Measurements from ENCODE around the gene KIAA2012. TPM values are rescaled to one million over a fixed set of nuclear protein-coding genes. Genes with fewer than 3 reads are reported as not detected.

KIAA2012 gene
- not detected for polyA plus RNA-seq

- Histone ChIP-seq H3K27me3 (ENCODE audit: control insufficient read depth in 1 of 2, insufficient read depth in 2 of 2, low read length in 2 of 2) (no peaks in the 10 kb centered on the region), H3K36me3 (ENCODE audit: control insufficient read depth in 2 of 2, insufficient read depth in 2 of 2, low read length in 1 of 2) (no peaks in the 10 kb centered on the region), H3K9me3 (ENCODE audit: control insufficient read depth in 2 of 2, insufficient read depth in 1 of 2, low read depth in 1 of 2, low read length in 1 of 2) (no peaks in the 10 kb centered on the region), H3K27ac (ENCODE audit: low read depth in 2 of 2, low read length in 1 of 2) (no peak within 1 kb of the TSS), H3K4me3 (ENCODE audit: low read depth in 1 of 2, low read length in 2 of 2) (no peak within 1 kb of the TSS), H3K4me1 (ENCODE audit: control insufficient read depth in 2 of 2, insufficient read depth in 2 of 2, low read length in 1 of 2) (no peaks in the 10 kb centered on the region)
- WGBS, 2 donors: 71 to 78% methylated on average over 11 of the region's 11 CpGs
Measured at GRCh38 chr2:202072737-202073401, at the start of gene KIAA2012. Gene KIAA2012 (plus strand): TSS chr2:202073255. CDS start chr2:202073628, 373 bp downstream.

- no peaks in the 10 kb centered on the region for H3K27me3 ChIP-seq (ENCODE audit: control insufficient read depth in 1 of 2, insufficient read depth in 2 of 2, low read length in 2 of 2)
- H3K9me3 ChIP-seq (ENCODE audit: control insufficient read depth in 2 of 2, insufficient read depth in 1 of 2, low read depth in 1 of 2, low read length in 1 of 2): no peaks in the 10 kb centered on the region
- WGBS, 2 donors: 88% methylated on average over 8 of the region's 8 CpGs
- no peak overlapping the region for H3K27ac ChIP-seq (ENCODE audit: low read depth in 2 of 2, low read length in 1 of 2)
- H3K4me3 ChIP-seq (ENCODE audit: low read depth in 1 of 2, low read length in 2 of 2): no peak overlapping the region
- H3K36me3 ChIP-seq (ENCODE audit: control insufficient read depth in 2 of 2, insufficient read depth in 2 of 2, low read length in 1 of 2): no peaks in the 10 kb centered on the region
- no peaks in the 10 kb centered on the region for H3K4me1 ChIP-seq (ENCODE audit: control insufficient read depth in 2 of 2, insufficient read depth in 2 of 2, low read length in 1 of 2)
Measured at GRCh38 chr2:202023904-202024266, 49.2 kb upstream of the KIAA2012 start.

GRCh38 chr2:202024871-202025270, 48.2 kb upstream of the KIAA2012 start:
- H3K36me3 ChIP-seq (ENCODE audit: control insufficient read depth in 2 of 2, insufficient read depth in 2 of 2, low read length in 1 of 2): no peaks in the 10 kb centered on the region
- no peak overlapping the region for H3K27ac ChIP-seq (ENCODE audit: low read depth in 2 of 2, low read length in 1 of 2)
- WGBS, 2 donors: 88 to 89% methylated on average over 9 of the region's 9 CpGs
- H3K27me3 ChIP-seq (ENCODE audit: control insufficient read depth in 1 of 2, insufficient read depth in 2 of 2, low read length in 2 of 2): no peaks in the 10 kb centered on the region
- no peaks in the 10 kb centered on the region for H3K4me1 ChIP-seq (ENCODE audit: control insufficient read depth in 2 of 2, insufficient read depth in 2 of 2, low read length in 1 of 2)
- no peaks in the 10 kb centered on the region for H3K9me3 ChIP-seq (ENCODE audit: control insufficient read depth in 2 of 2, insufficient read depth in 1 of 2, low read depth in 1 of 2, low read length in 1 of 2)
- H3K4me3 ChIP-seq (ENCODE audit: low read depth in 1 of 2, low read length in 2 of 2): no peak overlapping the region

GRCh38 chr2:202025816-202026215, 47.2 kb upstream of the KIAA2012 start:
- Histone ChIP-seq H3K4me1 (ENCODE audit: control insufficient read depth in 2 of 2, insufficient read depth in 2 of 2, low read length in 1 of 2) (no peaks in the 10 kb centered on the region), H3K27ac (ENCODE audit: low read depth in 2 of 2, low read length in 1 of 2) (no peak overlapping the region), H3K27me3 (ENCODE audit: control insufficient read depth in 1 of 2, insufficient read depth in 2 of 2, low read length in 2 of 2) (no peaks in the 10 kb centered on the region), H3K4me3 (ENCODE audit: low read depth in 1 of 2, low read length in 2 of 2) (no peak overlapping the region), H3K9me3 (ENCODE audit: control insufficient read depth in 2 of 2, insufficient read depth in 1 of 2, low read depth in 1 of 2, low read length in 1 of 2) (no peaks in the 10 kb centered on the region), H3K36me3 (ENCODE audit: control insufficient read depth in 2 of 2, insufficient read depth in 2 of 2, low read length in 1 of 2) (no peaks in the 10 kb centered on the region)
- 89 to 92% methylated on average over 5 of the region's 5 CpGs for WGBS, 2 donors

GRCh38 chr2:202026507-202026906, 46.5 kb upstream of the KIAA2012 start:
- no peaks in the 10 kb centered on the region for H3K27me3 ChIP-seq (ENCODE audit: control insufficient read depth in 1 of 2, insufficient read depth in 2 of 2, low read length in 2 of 2)

GRCh38 chr2:202030691-202031090, 42.4 kb upstream of the KIAA2012 start:
- WGBS, 2 donors: 77 to 79% methylated on average over 4 of the region's 4 CpGs

More at GRCh38 chr2:202026507-202026906, 46.5 kb upstream of the KIAA2012 start:
- no peak overlapping the region for H3K4me3 ChIP-seq (ENCODE audit: low read depth in 1 of 2, low read length in 2 of 2)
- H3K27ac ChIP-seq (ENCODE audit: low read depth in 2 of 2, low read length in 1 of 2): no peak overlapping the region
- no peaks in the 10 kb centered on the region for H3K4me1 ChIP-seq (ENCODE audit: control insufficient read depth in 2 of 2, insufficient read depth in 2 of 2, low read length in 1 of 2)
- H3K36me3 ChIP-seq (ENCODE audit: control insufficient read depth in 2 of 2, insufficient read depth in 2 of 2, low read length in 1 of 2): no peaks in the 10 kb centered on the region
- no peaks in the 10 kb centered on the region for H3K9me3 ChIP-seq (ENCODE audit: control insufficient read depth in 2 of 2, insufficient read depth in 1 of 2, low read depth in 1 of 2, low read length in 1 of 2)
- 74 to 86% methylated on average over 5 of the region's 5 CpGs for WGBS, 2 donors

GRCh38 chr2:202031246-202031951, 41.7 kb upstream of the KIAA2012 start:
- 62 to 65% methylated on average over 4 of the region's 4 CpGs for WGBS, 2 donors
- H3K36me3 ChIP-seq (ENCODE audit: control insufficient read depth in 2 of 2, insufficient read depth in 2 of 2, low read length in 1 of 2): no peaks in the 10 kb centered on the region
- H3K4me1 ChIP-seq (ENCODE audit: control insufficient read depth in 2 of 2, insufficient read depth in 2 of 2, low read length in 1 of 2): peaks cover 0 to 14% of the 10 kb centered on the region in 2 donors
- H3K27ac ChIP-seq (ENCODE audit: low read depth in 2 of 2, low read length in 1 of 2): no peak overlapping the region
- no peaks in the 10 kb centered on the region for H3K27me3 ChIP-seq (ENCODE audit: control insufficient read depth in 1 of 2, insufficient read depth in 2 of 2, low read length in 2 of 2)
- no peak overlapping the region for H3K4me3 ChIP-seq (ENCODE audit: low read depth in 1 of 2, low read length in 2 of 2)
- H3K9me3 ChIP-seq (ENCODE audit: control insufficient read depth in 2 of 2, insufficient read depth in 1 of 2, low read depth in 1 of 2, low read length in 1 of 2): peaks cover 0 to 5% of the 10 kb centered on the region in 2 donors

More at GRCh38 chr2:202030691-202031090, 42.4 kb upstream of the KIAA2012 start:
- Histone ChIP-seq H3K27me3 (ENCODE audit: control insufficient read depth in 1 of 2, insufficient read depth in 2 of 2, low read length in 2 of 2) (no peaks in the 10 kb centered on the region), H3K4me1 (ENCODE audit: control insufficient read depth in 2 of 2, insufficient read depth in 2 of 2, low read length in 1 of 2) (peaks cover 0 to 9% of the 10 kb centered on the region in 2 donors), H3K27ac (ENCODE audit: low read depth in 2 of 2, low read length in 1 of 2) (no peak overlapping the region), H3K4me3 (ENCODE audit: low read depth in 1 of 2, low read length in 2 of 2) (no peak overlapping the region), H3K36me3 (ENCODE audit: control insufficient read depth in 2 of 2, insufficient read depth in 2 of 2, low read length in 1 of 2) (no peaks in the 10 kb centered on the region), H3K9me3 (ENCODE audit: control insufficient read depth in 2 of 2, insufficient read depth in 1 of 2, low read depth in 1 of 2, low read length in 1 of 2) (peaks cover 0 to 3% of the 10 kb centered on the region in 2 donors)

GRCh38 chr2:202032846-202033316, 40.2 kb upstream of the KIAA2012 start:
- Histone ChIP-seq H3K27me3 (ENCODE audit: control insufficient read depth in 1 of 2, insufficient read depth in 2 of 2, low read length in 2 of 2) (no peaks in the 10 kb centered on the region), H3K4me1 (ENCODE audit: control insufficient read depth in 2 of 2, insufficient read depth in 2 of 2, low read length in 1 of 2) (peaks cover 0 to 14% of the 10 kb centered on the region in 2 donors), H3K9me3 (ENCODE audit: control insufficient read depth in 2 of 2, insufficient read depth in 1 of 2, low read depth in 1 of 2, low read length in 1 of 2) (peaks cover 0 to 5% of the 10 kb centered on the region in 2 donors), H3K36me3 (ENCODE audit: control insufficient read depth in 2 of 2, insufficient read depth in 2 of 2, low read length in 1 of 2) (no peaks in the 10 kb centered on the region), H3K4me3 (ENCODE audit: low read depth in 1 of 2, low read length in 2 of 2) (peak overlapping the region; percentile 75 to 77), H3K27ac (ENCODE audit: low read depth in 2 of 2, low read length in 1 of 2) (peak overlapping the region; percentile 95 to 99)
- WGBS, 2 donors: 1% methylated on average over 41 to 42 of the region's 42 CpGs

GRCh38 chr2:202033317-202034248, 39.5 kb upstream of the KIAA2012 start, which contains the start of gene FZD7:
Gene FZD7 (plus strand): TSS chr2:202033855. CDS start chr2:202034648, 793 bp downstream.
- Histone ChIP-seq H3K27ac (ENCODE audit: low read depth in 2 of 2, low read length in 1 of 2) (peak within 1 kb of the TSS; percentile 95 to 99), H3K9me3 (ENCODE audit: control insufficient read depth in 2 of 2, insufficient read depth in 1 of 2, low read depth in 1 of 2, low read length in 1 of 2) (peaks cover 0 to 5% of the 10 kb centered on the region in 2 donors), H3K4me3 (ENCODE audit: low read depth in 1 of 2, low read length in 2 of 2) (peak within 1 kb of the TSS; percentile 75 to 77), H3K27me3 (ENCODE audit: control insufficient read depth in 1 of 2, insufficient read depth in 2 of 2, low read length in 2 of 2) (no peaks in the 10 kb centered on the region), H3K4me1 (ENCODE audit: control insufficient read depth in 2 of 2, insufficient read depth in 2 of 2, low read length in 1 of 2) (peaks cover 0 to 14% of the 10 kb centered on the region in 2 donors), H3K36me3 (ENCODE audit: control insufficient read depth in 2 of 2, insufficient read depth in 2 of 2, low read length in 1 of 2) (no peaks in the 10 kb centered on the region)
- 1% methylated on average over 91 to 108 of the region's 109 CpGs for WGBS, 2 donors

Data from esophagus (tissue), 2 donors.